Endothelial cell (in vitro differentiated cells): Measurements from ENCODE around the gene CDH23. TPM values are rescaled to one million over a fixed set of nuclear protein-coding genes. Genes with fewer than 3 reads are reported as not detected.

ENCODE experiments used
- DNase-seq: peaks from one replicate; pipeline ENCODE4 v3.0.0; 2021; ENCODE audit warnings: low spot score
- H3K27ac Mint-ChIP-seq: one replicate; pipeline ENCODE4 v1.8.0; 2021; ENCODE audit warnings: mixed read lengths, inconsistent platforms; ENCODE audit not compliant: unreplicated experiment
- H3K27me3 Mint-ChIP-seq: one replicate; pipeline ENCODE4 v1.8.0; 2021; ENCODE audit warnings: mild to moderate bottlenecking, moderate library complexity, mixed read lengths, inconsistent platforms; ENCODE audit not compliant: unreplicated experiment
- H3K36me3 Mint-ChIP-seq: one replicate; pipeline ENCODE4 v1.8.0; 2021; ENCODE audit warnings: mild to moderate bottlenecking, low read depth, mixed read lengths, inconsistent platforms; ENCODE audit not compliant: unreplicated experiment
- H3K4me1 Mint-ChIP-seq: one replicate; pipeline ENCODE4 v1.8.0; 2021; ENCODE audit warnings: mild to moderate bottlenecking, mixed read lengths, inconsistent platforms; ENCODE audit not compliant: unreplicated experiment
- H3K4me3 Mint-ChIP-seq: one replicate; pipeline ENCODE4 v1.8.0; 2021; ENCODE audit warnings: mild to moderate bottlenecking, mixed read lengths, inconsistent platforms; ENCODE audit not compliant: unreplicated experiment
- H3K9me3 Mint-ChIP-seq: one replicate; pipeline ENCODE4 v1.8.0; 2021; ENCODE audit warnings: mixed read lengths, inconsistent platforms; ENCODE audit not compliant: unreplicated experiment
- CTCF ChIP-seq: fragments of 200-600 bp; sonication (generic); IDR thresholded peaks from one replicate; pipeline ENCODE4 v1.5.0; 2021; ENCODE audit warnings: antibody characterized with exemption; ENCODE audit not compliant: unreplicated experiment
- total RNA-seq: library from RNA; stranded (reverse); fragmentation: NEBNext Ultra II Directional; extraction: Animal tissue kit (Norgen Biotek cat#: 25700); gene quantifications from one replicate; pipeline ENCODE4 v1.2.1, GENCODE V29; 2021; ENCODE audit not compliant: unreplicated experiment

Gene CDH23
- total RNA-seq, 1 donor from 2014 or later: 0.54 TPM

GRCh38 chr10:71440506-71441035, 43.9 kb downstream of the CDH23 start:
- no peak for TF ChIP-seq CTCF
- Mint-ChIP-seq H3K36me3 (no peaks in the 10 kb centered on the region), H3K27ac (no peak overlapping the region), H3K9me3 (no peaks in the 10 kb centered on the region), H3K27me3 (peaks cover 5% of the 10 kb centered on the region), H3K4me3 (no peak overlapping the region), H3K4me1 (peaks cover 14% of the 10 kb centered on the region)
- DNase-seq: no peak

- H3K4me1 Mint-ChIP-seq: peaks cover 6% of the 10 kb centered on the region
- no peaks in the 10 kb centered on the region for H3K36me3 Mint-ChIP-seq
- H3K27me3 Mint-ChIP-seq: peaks cover 5% of the 10 kb centered on the region
- H3K27ac Mint-ChIP-seq: no peak overlapping the region
- DNase-seq: no peak
- no peak for TF ChIP-seq CTCF
- H3K4me3 Mint-ChIP-seq: no peak overlapping the region
- H3K9me3 Mint-ChIP-seq: no peaks in the 10 kb centered on the region
Observed at GRCh38 chr10:71442000-71442399, 45.3 kb downstream of the CDH23 start.

- Mint-ChIP-seq H3K27ac (no peak overlapping the region), H3K4me1 (peaks cover 6% of the 10 kb centered on the region), H3K4me3 (no peak overlapping the region), H3K36me3 (no peaks in the 10 kb centered on the region), H3K27me3 (peaks cover 3% of the 10 kb centered on the region), H3K9me3 (no peaks in the 10 kb centered on the region)
- no peak for DNase-seq
- no peak for TF ChIP-seq CTCF
Observed at GRCh38 chr10:71442859-71443570, 46.3 kb downstream of the CDH23 start.

- no peak for TF ChIP-seq CTCF
- peaks cover 6% of the 10 kb centered on the region for H3K4me1 Mint-ChIP-seq
- peaks cover 5% of the 10 kb centered on the region for H3K27me3 Mint-ChIP-seq
- no peaks in the 10 kb centered on the region for H3K36me3 Mint-ChIP-seq
- DNase-seq: no peak
- no peak overlapping the region for H3K27ac Mint-ChIP-seq
- H3K9me3 Mint-ChIP-seq: no peaks in the 10 kb centered on the region
- no peak overlapping the region for H3K4me3 Mint-ChIP-seq
Observed at GRCh38 chr10:71443676-71444075, 47.0 kb downstream of the CDH23 start.

GRCh38 chr10:71444284-71445054, 47.7 kb downstream of the CDH23 start:
- H3K27me3 Mint-ChIP-seq: peaks cover 5% of the 10 kb centered on the region

More at GRCh38 chr10:71444284-71445054, 47.7 kb downstream of the CDH23 start:
- Mint-ChIP-seq H3K36me3 (no peaks in the 10 kb centered on the region), H3K27ac (no peak overlapping the region), H3K4me3 (no peak overlapping the region), H3K4me1 (peaks cover 6% of the 10 kb centered on the region), H3K9me3 (no peaks in the 10 kb centered on the region)
- no peak for TF ChIP-seq CTCF
- no peak for DNase-seq
